Suprapubic skin (tissue), 4 donors: ENCODE data around the gene CLEC4M. TPM values are rescaled to one million over a fixed set of nuclear protein-coding genes. Genes with fewer than 3 reads are reported as not detected.

ENCODE experiments used
- DNase-seq, 2 donors: peaks; one replicate each; pipeline ENCODE4 v3.0.0-alpha.2; 2019; ENCODE audit warnings: low spot score in 2 of 2
- H3K27ac ChIP-seq: fragments of 200-600 bp; sonication (generic); one replicate; pipeline ENCODE4 v1.5.1; 2019
- H3K27me3 ChIP-seq: fragments of 200-600 bp; sonication (generic); one replicate; pipeline ENCODE4 v1.5.1; 2019
- H3K36me3 ChIP-seq: fragments of 200-600 bp; sonication (generic); one replicate; pipeline ENCODE4 v1.5.1; 2019
- H3K4me1 ChIP-seq: fragments of 200-600 bp; sonication (generic); one replicate; pipeline ENCODE4 v1.5.1; 2019
- H3K4me3 ChIP-seq: fragments of 200-600 bp; sonication (generic); one replicate; pipeline ENCODE4 v1.5.1; 2019; ENCODE audit warnings: mild to moderate bottlenecking
- H3K9me3 ChIP-seq: fragments of 200-600 bp; sonication (generic); one replicate; pipeline ENCODE4 v1.5.1; 2019
- EP300 ChIP-seq: sonication (generic); formaldehyde crosslinking; IDR thresholded peaks from one replicate; pipeline ENCODE4 v1.6.1; 2017; ENCODE audit warnings: antibody characterized with exemption
- POLR2A ChIP-seq, 2 donors: fragments of 450-650 bp; IDR thresholded peaks; one replicate each; pipeline ENCODE4 v1.6.1; 2017; ENCODE audit warnings: antibody characterized with exemption in 2 of 2, mild to moderate bottlenecking in 2 of 2, moderate library complexity in 2 of 2
- POLR2AphosphoS5 ChIP-seq, 3 donors: sonication (generic); formaldehyde crosslinking; IDR thresholded peaks; one replicate each; pipeline ENCODE4 v1.6.1; 2017; ENCODE audit warnings: antibody characterized with exemption in 3 of 3
- WGBS: methylation state at CpG from one replicate; pipeline ENCODE4 v1.1.5; 2018; 5-methylcytosine and 5-hydroxymethylcytosine counted together
- total RNA-seq, 4 donors: library from RNA; depleted of rRNA; stranded (reverse); fragments of >200 nt; gene quantifications; one replicate each; pipeline ENCODE4 v1.1.0, GENCODE V29; 2016
- TF ChIP-seq, protein P1 (sequence below), 2 donors: fragments of 200-600 bp in 1 of 2; fragments of 450-650 bp in 1 of 2; sonication (generic) in 1 of 2; IDR thresholded peaks; one replicate each; pipeline ENCODE4 v1.5.1; 2016 to 2019; ENCODE audit warnings: antibody characterized with exemption in 2 of 2, mild to moderate bottlenecking in 1 of 2, moderate library complexity in 1 of 2

Gene CLEC4M
- total RNA-seq, 4 donors from 2014 or later, result not detected

- Histone ChIP-seq H3K27ac (no peak overlapping the region), H3K36me3 (no peaks in the 10 kb centered on the region), H3K4me1 (no peaks in the 10 kb centered on the region), H3K4me3 (no peak overlapping the region), H3K9me3 (no peaks in the 10 kb centered on the region), H3K27me3 (peaks cover 26% of the 10 kb centered on the region)
- WGBS, result 73% methylated on average over 6 of the region's 6 CpGs
- no peak for TF ChIP-seq POLR2A (IDR thresholded peaks at IDR 0.05)
- TF ChIP-seq EP300, result no peak
- TF ChIP-seq, protein P1, sequence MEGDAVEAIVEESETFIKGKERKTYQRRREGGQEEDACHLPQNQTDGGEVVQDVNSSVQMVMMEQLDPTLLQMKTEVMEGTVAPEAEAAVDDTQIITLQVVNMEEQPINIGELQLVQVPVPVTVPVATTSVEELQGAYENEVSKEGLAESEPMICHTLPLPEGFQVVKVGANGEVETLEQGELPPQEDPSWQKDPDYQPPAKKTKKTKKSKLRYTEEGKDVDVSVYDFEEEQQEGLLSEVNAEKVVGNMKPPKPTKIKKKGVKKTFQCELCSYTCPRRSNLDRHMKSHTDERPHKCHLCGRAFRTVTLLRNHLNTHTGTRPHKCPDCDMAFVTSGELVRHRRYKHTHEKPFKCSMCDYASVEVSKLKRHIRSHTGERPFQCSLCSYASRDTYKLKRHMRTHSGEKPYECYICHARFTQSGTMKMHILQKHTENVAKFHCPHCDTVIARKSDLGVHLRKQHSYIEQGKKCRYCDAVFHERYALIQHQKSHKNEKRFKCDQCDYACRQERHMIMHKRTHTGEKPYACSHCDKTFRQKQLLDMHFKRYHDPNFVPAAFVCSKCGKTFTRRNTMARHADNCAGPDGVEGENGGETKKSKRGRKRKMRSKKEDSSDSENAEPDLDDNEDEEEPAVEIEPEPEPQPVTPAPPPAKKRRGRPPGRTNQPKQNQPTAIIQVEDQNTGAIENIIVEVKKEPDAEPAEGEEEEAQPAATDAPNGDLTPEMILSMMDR (IDR thresholded peaks at IDR 0.05), result no peak
- TF ChIP-seq POLR2AphosphoS5 (IDR thresholded peaks at IDR 0.05), result no peak
- DNase-seq, result no peak
Observed at GRCh38 chr19:7740682-7741054, 22.4 kb upstream of the CLEC4M start.

DNA sequence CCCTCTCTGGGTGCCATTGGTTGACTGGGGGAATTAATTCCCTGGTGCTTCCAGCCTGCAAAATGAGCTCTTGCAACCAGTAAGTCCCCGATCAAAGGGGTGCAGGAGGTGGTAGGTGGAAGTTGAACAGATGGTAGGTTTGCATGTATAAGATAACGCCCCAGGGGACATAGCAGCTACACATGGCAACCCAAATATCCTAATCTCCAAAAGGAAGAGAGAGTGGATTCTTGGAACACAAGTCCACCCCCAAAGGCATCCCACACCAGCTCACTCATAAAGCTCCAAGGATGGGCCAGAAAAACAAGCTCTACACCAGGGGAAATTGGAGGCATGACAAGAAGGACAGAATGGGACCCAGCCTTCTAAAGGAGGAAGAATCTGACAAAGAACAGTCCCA is 20.5 kb upstream of the CLEC4M start:
- TF ChIP-seq POLR2A (IDR thresholded peaks at IDR 0.05) (no peak), POLR2AphosphoS5 (IDR thresholded peaks at IDR 0.05) (no peak), EP300 (no peak)
- TF ChIP-seq, protein P1 (IDR thresholded peaks at IDR 0.05), result no peak
- Histone ChIP-seq H3K4me1 (no peaks in the 10 kb centered on the region), H3K4me3 (no peak overlapping the region), H3K9me3 (no peaks in the 10 kb centered on the region), H3K27me3 (peaks cover 33% of the 10 kb centered on the region), H3K27ac (no peak overlapping the region), H3K36me3 (no peaks in the 10 kb centered on the region)
- 61% methylated on average over 2 of the region's 2 CpGs for WGBS
- no peak for DNase-seq

DNA sequence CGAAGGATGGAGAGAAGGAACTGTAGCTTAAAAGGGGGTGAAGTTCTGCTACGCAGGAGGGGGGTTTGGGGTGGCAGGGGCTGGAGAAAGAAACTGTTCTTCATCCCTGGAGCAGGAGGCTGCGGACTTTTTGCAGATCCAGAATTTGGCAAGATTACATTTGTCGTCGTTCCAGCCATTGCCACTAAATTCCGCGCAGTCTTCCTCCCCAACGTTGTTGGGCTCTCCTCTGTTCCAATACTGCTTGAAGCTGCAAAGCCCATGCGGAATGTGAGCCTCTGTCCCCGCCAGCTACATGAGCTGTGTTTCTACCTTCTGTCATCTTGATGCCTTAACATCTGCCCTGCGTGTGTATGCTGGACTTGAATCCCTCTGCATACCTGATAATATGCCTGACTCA is 20.1 kb upstream of the CLEC4M start:
- no peak overlapping the region for H3K27ac ChIP-seq
- H3K4me1 ChIP-seq, result no peaks in the 10 kb centered on the region
- no peak for DNase-seq
- H3K9me3 ChIP-seq, result no peaks in the 10 kb centered on the region
- TF ChIP-seq POLR2AphosphoS5 (IDR thresholded peaks at IDR 0.05) (no peak), POLR2A (IDR thresholded peaks at IDR 0.05) (no peak), EP300 (no peak)
- TF ChIP-seq, protein P1 (IDR thresholded peaks at IDR 0.05), result no peak
- WGBS, result 71% methylated on average over 11 of the region's 11 CpGs
- no peak overlapping the region for H3K4me3 ChIP-seq
- no peaks in the 10 kb centered on the region for H3K36me3 ChIP-seq
- H3K27me3 ChIP-seq, result peaks cover 37% of the 10 kb centered on the region

DNA sequence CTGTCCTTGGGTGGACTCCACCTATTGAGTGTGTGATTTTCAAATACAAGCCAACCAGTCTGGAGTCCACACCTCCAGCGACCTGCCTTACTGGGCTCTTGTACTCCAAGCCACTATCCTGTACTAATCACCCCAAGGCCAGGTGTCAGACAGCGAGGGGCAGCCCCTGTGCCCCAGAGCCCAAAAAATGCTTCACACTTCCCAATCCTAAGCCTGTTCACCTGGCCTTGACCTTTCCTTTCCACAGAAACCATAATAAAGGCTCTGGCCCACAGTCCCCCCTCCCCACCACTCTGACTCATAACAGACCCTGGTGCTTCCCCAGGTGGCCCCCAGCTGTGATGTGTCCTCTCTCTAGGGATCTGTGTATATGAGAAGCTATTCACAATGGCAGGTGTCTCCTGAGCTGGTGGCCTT is 19.6 kb upstream of the CLEC4M start:
- H3K27ac ChIP-seq, result no peak overlapping the region
- no peak overlapping the region for H3K4me3 ChIP-seq
- DNase-seq, result no peak
- no peaks in the 10 kb centered on the region for H3K4me1 ChIP-seq
- H3K27me3 ChIP-seq, result peaks cover 38% of the 10 kb centered on the region
- no peaks in the 10 kb centered on the region for H3K9me3 ChIP-seq
- H3K36me3 ChIP-seq, result no peaks in the 10 kb centered on the region
- WGBS, result 66% methylated on average over 2 of the region's 2 CpGs
- TF ChIP-seq EP300 (no peak), POLR2A (IDR thresholded peaks at IDR 0.05) (no peak), POLR2AphosphoS5 (IDR thresholded peaks at IDR 0.05) (no peak)
- TF ChIP-seq, protein P1 (IDR thresholded peaks at IDR 0.05), result no peak

DNA sequence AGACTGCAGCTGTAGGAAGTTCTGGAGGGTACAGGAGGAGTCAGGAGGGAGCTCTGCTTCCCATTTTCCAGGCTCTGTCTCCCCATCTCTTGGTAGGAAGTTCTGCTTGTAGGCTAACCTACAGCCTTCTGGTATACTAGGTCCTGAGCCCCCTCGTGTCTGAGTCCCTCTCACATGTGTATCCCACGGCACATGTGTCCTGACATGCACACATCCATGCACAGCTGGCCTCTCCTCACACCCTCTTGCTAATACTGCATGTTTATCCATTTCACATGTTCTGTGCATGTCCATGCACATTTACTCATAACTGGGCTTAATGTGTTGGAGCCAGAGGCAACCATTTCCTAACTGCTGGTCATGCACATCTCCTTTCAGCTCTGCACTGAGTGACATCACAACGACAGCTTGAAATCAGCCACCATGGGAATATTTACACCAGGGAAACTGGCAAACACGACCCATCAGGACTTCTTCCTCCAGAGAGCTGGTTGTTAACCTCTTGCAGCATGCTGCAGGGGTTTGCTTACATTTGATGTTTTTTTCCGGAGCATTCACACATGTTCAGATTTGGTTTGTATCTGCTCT is 18.8 kb upstream of the CLEC4M start:
- Histone ChIP-seq H3K27ac (no peak overlapping the region), H3K36me3 (no peaks in the 10 kb centered on the region), H3K4me3 (no peak overlapping the region), H3K4me1 (no peaks in the 10 kb centered on the region), H3K9me3 (no peaks in the 10 kb centered on the region), H3K27me3 (peaks cover 33% of the 10 kb centered on the region)
- 58% methylated on average over 5 of the region's 5 CpGs for WGBS
- DNase-seq, result no peak
- TF ChIP-seq POLR2AphosphoS5 (IDR thresholded peaks at IDR 0.05) (no peak), POLR2A (IDR thresholded peaks at IDR 0.05) (no peak)
